Breast epithelium (tissue), 3 donors: ENCODE results near the gene CNN2.

Experiments
- CTCF ChIP-seq, 3 donors: fragments of 450-650 bp; IDR thresholded peaks; one replicate each; pipeline ENCODE4 v1.5.1; 2016 to 2017; ENCODE audit warnings: antibody characterized with exemption in 3 of 3, mild to moderate bottlenecking in 3 of 3, moderate library complexity in 3 of 3
- POLR2A ChIP-seq: fragments of 450-650 bp; IDR thresholded peaks from one replicate; pipeline ENCODE4 v1.6.1; 2016; ENCODE audit warnings: antibody characterized with exemption, mild to moderate bottlenecking, moderate library complexity

- TF ChIP-seq CTCF (IDR thresholded peaks at IDR 0.05) (no peak), POLR2A (no peak)
Measured at GRCh38 chr19:1088416-1089010, 62.1 kb downstream of the CNN2 start.
